ENCODE measurements around the gene CD5L.

GRCh38 chr1:157830887-157831286 lies 10.7 kb downstream of the CD5L start:
- TF ChIP-seq CTCF (IDR thresholded peaks at IDR 0.05), result no peak
- TF ChIP-seq POLR2A (IDR thresholded peaks at IDR 0.05), result no peak
